T-helper 1 cell treated with Interleukin-12 subunit alpha and Interleukin-12 subunit beta and Interleukin-4 antibody, amounts not matched to agents 30 μg/mL and 1 μg/mL, for 36 hours (primary cell): Measurements from ENCODE around the gene LIN7A.
"Not testable (repeated sequence)": the region's sequence is repeated elsewhere in the genome, so short reads cannot be mapped to it uniquely, and the experiment has no call there.

Source experiments
- H3K27ac Mint-ChIP-seq: one replicate; pipeline ENCODE4 v1.8.0; 2021; ENCODE audit warnings: mild to moderate bottlenecking, mixed read lengths
- H3K27me3 Mint-ChIP-seq: one replicate; pipeline ENCODE4 v1.8.0; 2021; ENCODE audit warnings: low read depth, mixed read lengths
- H3K36me3 Mint-ChIP-seq: one replicate; pipeline ENCODE4 v1.8.0; 2021; ENCODE audit warnings: low read depth, mixed read lengths
- H3K4me1 Mint-ChIP-seq: one replicate; pipeline ENCODE4 v1.8.0; 2021; ENCODE audit warnings: low read depth, mixed read lengths
- H3K4me3 Mint-ChIP-seq: one replicate; pipeline ENCODE4 v1.8.0; 2021; ENCODE audit warnings: mild to moderate bottlenecking, moderate library complexity, mixed read lengths
- H3K9me3 Mint-ChIP-seq: one replicate; pipeline ENCODE4 v1.8.0; 2021; ENCODE audit warnings: mixed read lengths

The LIN7A gene

GRCh38 chr12:80894179-80894578 is 43.6 kb downstream of the LIN7A start:
- Mint-ChIP-seq H3K4me1 (no peaks in the 10 kb centered on the region), H3K4me3 (no peak overlapping the region), H3K27me3 (no peaks in the 10 kb centered on the region), H3K9me3 (no peaks in the 10 kb centered on the region), H3K36me3 (no peaks in the 10 kb centered on the region), H3K27ac (no peak overlapping the region)

DNA sequence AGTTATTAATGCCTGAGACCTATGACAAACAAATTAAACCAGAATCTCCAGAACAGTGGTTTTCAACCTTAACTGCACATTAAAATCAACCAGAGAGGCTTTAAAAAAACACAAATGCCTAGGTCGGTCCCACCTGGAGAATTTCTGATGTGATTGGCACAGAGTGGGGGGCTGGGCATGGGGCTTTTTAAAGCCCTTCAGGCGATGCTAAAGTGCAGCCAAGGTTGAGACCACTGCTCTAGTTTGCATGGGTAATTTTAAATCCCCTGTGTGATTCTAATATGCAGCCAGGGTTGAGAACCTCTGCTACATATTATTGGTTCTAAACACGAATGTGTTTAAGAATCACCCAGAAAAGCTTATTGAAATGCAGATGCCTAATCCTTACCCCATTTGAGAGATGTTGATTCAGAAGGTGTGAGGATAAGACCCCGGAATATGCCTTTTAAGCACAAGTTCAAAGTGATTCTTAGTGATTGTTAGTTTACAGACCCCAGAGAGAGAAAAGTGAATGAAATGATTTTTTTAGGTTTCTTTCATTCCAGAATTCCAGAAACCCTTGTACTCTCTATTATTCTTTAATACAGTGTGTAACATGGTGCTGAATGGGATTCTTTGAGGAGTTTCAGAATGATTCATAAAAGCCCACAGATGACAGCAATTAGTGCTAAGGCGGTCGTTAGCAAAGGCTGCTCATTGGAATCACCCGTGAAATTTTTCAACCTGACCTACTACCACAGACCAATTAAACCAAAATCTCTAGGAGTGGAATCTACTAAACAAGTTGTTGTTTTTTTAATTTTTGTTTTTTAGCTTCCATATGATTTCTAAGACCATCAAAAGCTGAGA is 44.9 kb downstream of the LIN7A start:
- Mint-ChIP-seq H3K9me3 (no peaks in the 10 kb centered on the region), H3K36me3 (no peaks in the 10 kb centered on the region), H3K4me3 (no peak overlapping the region), H3K27me3 (no peaks in the 10 kb centered on the region), H3K4me1 (no peaks in the 10 kb centered on the region), H3K27ac (no peak overlapping the region)

DNA sequence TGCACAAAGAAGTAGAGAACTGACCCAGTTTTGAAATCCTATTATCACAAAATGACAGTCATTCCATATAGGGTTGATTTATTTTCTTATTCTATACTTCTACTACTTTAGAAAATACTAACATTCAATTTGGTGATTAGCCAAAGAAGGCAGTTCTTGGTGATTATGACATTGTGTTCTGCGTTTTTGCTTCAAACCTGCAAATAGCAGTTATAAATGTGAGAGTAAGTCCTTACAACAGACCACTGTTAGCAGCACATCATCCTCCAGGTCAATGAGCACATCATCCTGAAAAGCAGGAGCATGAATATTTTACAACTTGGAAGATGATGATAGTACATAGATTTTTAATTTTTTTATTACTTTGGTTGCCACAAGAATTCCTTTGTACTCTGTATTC is 53.1 kb downstream of the LIN7A start:
- Mint-ChIP-seq H3K27me3 (no peaks in the 10 kb centered on the region), H3K4me1 (no peaks in the 10 kb centered on the region), H3K27ac (no peak overlapping the region), H3K4me3 (no peak overlapping the region), H3K9me3 (peaks cover 4% of the 10 kb centered on the region), H3K36me3 (no peaks in the 10 kb centered on the region)

DNA sequence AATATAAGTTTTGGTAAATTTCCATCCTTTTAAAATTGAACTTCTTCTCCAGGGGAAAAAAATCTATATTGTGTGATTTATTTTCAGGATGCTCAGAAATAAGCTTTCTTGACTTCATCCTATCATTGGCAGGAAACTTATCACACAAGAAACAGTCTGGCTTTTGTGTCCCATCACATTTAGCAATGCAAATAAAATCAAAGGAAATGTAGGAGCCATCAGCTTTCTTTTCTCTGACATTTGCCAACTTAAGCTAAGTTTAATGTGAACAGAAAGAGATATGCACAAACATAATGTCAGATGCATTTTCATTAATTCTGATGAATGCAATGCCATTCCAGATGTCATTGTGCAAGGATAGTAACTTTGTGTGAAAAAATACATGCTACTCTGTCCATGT is 56.6 kb downstream of the LIN7A start:
- H3K9me3 Mint-ChIP-seq = peaks cover 6% of the 10 kb centered on the region
- H3K4me1 Mint-ChIP-seq = no peaks in the 10 kb centered on the region
- no peaks in the 10 kb centered on the region for H3K36me3 Mint-ChIP-seq
- no peak overlapping the region for H3K27ac Mint-ChIP-seq
- H3K27me3 Mint-ChIP-seq = no peaks in the 10 kb centered on the region
- H3K4me3 Mint-ChIP-seq = no peak overlapping the region

DNA sequence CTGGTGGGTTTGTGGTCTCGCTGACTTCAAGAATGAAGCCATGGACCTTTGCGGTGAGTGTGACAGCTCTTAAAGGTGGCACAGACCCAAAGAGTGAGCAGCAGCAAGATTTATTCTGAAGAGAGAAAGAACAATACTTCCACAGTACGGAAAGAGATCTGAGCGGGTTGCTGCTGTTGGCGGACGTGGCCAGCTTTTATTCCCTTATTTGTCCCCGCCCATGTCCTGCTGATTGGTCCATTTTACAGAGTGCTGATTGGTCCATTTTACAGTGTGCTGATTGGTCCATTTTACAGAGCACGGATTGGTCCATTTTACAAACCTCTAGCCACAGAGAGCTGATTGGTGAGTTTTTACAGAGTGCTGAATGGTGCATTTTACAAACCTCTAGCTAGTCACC is 59.3 kb downstream of the LIN7A start:
- not testable (repeated sequence) for H3K4me1 Mint-ChIP-seq

GRCh38 chr12:80877721-80878265 is 59.9 kb downstream of the LIN7A start:
- H3K36me3 Mint-ChIP-seq = no peaks in the 10 kb centered on the region
- peaks cover 7% of the 10 kb centered on the region for H3K9me3 Mint-ChIP-seq
- no peaks in the 10 kb centered on the region for H3K27me3 Mint-ChIP-seq
- no peak overlapping the region for H3K27ac Mint-ChIP-seq
- no peaks in the 10 kb centered on the region for H3K4me1 Mint-ChIP-seq
- no peak overlapping the region for H3K4me3 Mint-ChIP-seq

More for the DNA sequence above, 59.3 kb downstream of the LIN7A start:
- H3K27ac Mint-ChIP-seq, H3K36me3 Mint-ChIP-seq, H3K4me3 Mint-ChIP-seq, H3K27me3 Mint-ChIP-seq: not testable (repeated sequence)
- H3K9me3 Mint-ChIP-seq = peaks cover 11% of the 10 kb centered on the region

DNA sequence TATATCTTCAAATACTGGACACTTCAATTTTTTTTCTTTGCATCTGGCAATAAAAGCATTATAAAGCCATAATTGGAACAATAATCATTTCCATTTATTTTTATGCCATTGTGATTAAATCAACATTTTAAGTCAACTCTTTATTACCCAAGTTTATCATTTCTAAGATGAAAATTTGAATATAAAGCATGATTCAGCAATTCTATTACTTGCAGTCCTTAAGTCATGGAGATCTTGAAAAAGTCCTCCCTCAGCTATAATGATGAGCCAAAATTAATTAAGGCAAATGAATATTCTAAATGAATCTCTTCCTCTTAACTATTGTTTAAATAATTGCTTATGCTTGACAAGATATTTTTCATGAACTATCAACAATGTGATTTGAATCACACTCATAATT is 65.7 kb downstream of the LIN7A start:
- no peaks in the 10 kb centered on the region for H3K4me1 Mint-ChIP-seq
- H3K4me3 Mint-ChIP-seq = no peak overlapping the region
- peaks cover 7% of the 10 kb centered on the region for H3K9me3 Mint-ChIP-seq
- no peaks in the 10 kb centered on the region for H3K27me3 Mint-ChIP-seq
- H3K36me3 Mint-ChIP-seq = no peaks in the 10 kb centered on the region
- no peak overlapping the region for H3K27ac Mint-ChIP-seq

DNA sequence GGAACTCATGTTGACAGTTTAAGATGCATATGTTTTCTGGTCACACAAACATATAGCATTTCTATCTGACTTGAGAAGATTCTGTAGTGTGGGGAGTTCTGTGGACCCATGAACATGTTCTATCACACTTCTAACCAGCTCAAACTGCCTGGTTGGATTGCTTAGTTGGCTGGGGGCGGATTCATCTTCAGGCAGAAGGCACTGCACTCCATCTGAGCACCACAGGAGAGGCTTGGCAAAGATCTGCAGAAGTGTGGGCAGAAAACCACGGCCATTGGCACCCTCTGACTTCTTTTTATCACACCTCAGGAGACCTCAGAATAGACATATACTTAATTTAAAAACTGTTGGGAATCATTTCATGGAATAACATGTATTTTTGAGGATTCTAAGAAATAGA is 68.5 kb downstream of the LIN7A start:
- Mint-ChIP-seq H3K27ac (no peak overlapping the region), H3K36me3 (no peaks in the 10 kb centered on the region), H3K9me3 (peaks cover 2% of the 10 kb centered on the region), H3K27me3 (no peaks in the 10 kb centered on the region), H3K4me1 (no peaks in the 10 kb centered on the region), H3K4me3 (no peak overlapping the region)

DNA sequence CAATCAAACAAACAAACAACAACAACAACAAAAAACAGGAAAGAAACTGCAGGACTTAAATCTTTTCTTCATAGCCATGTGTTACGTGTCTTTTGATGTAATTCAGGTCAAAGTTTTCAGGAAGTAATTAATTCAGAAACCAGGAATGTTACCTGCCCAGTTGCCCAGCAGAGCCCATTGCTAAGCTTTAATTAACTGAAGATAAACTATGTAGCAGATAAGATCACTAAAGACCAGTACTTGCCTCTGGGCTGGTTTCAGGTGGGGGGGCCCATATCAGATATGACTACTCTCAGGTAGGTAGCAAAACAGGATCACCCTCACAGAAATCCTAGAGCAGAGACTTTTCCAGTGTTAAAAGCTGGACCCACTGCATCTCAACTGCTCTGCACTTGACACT is 69.2 kb downstream of the LIN7A start:
- Mint-ChIP-seq H3K9me3 (no peaks in the 10 kb centered on the region), H3K4me1 (no peaks in the 10 kb centered on the region), H3K36me3 (no peaks in the 10 kb centered on the region), H3K27ac (no peak overlapping the region), H3K4me3 (no peak overlapping the region), H3K27me3 (no peaks in the 10 kb centered on the region)

DNA sequence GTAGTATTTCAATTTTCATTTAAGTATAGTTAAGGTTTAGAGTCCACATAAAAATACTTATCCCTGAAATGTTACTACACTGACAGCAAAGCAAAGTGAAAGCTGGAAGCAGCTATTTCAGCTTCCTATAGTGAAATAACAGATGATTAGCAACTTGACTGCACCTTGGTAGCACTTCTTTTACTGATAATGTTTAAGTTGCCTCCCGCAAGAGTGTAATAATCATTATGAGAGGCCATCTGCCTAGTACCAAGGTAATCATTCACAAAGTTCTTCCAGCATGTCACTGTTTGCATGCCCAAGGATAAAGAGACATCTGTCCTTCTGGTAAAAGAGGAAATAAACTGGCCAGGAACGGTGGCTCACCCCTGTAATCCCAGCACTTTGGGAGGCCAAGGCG is 69.8 kb downstream of the LIN7A start:
- no peaks in the 10 kb centered on the region for H3K36me3 Mint-ChIP-seq
- no peaks in the 10 kb centered on the region for H3K9me3 Mint-ChIP-seq

DNA sequence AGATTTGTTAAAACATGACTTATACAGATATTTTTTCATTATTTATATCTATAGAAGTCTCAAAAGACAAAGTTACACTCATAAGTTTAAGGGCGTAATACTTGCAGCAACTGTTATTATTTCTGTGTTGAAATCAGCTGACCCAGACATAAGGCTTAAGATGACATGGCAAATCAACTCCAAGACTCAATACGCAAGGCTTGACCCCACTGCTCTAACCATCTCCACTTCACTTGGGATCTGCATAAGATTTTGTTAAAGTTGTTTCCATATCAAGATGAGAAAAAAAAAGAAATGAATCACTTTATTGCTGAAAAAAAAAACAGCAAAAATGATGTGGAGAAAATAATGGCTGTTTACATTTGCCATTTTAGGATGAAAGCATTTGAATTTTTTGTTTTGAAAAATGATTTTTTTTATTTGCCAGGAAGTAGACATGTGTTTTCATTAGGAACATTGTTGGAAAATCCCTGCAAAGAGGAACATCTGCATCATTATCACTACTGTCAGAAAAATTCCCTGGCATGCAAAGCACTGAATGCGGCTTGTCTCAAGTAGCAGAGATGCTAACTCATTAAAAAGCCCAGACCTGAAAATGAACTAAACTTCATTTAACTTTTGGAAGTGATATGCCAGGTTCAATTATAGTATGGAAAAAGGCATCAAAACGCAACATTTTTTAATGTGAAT is 73.5 kb downstream of the LIN7A start:
- Mint-ChIP-seq H3K9me3 (no peaks in the 10 kb centered on the region), H3K27me3 (no peaks in the 10 kb centered on the region), H3K4me1 (no peaks in the 10 kb centered on the region), H3K36me3 (no peaks in the 10 kb centered on the region), H3K27ac (no peak overlapping the region), H3K4me3 (no peak overlapping the region)

More for the DNA sequence above, 69.8 kb downstream of the LIN7A start:
- H3K4me1 Mint-ChIP-seq = no peaks in the 10 kb centered on the region
- no peak overlapping the region for H3K27ac Mint-ChIP-seq
- no peak overlapping the region for H3K4me3 Mint-ChIP-seq
- H3K27me3 Mint-ChIP-seq = no peaks in the 10 kb centered on the region

GRCh38 chr12:80862531-80862930 is 75.2 kb downstream of the LIN7A start:
- H3K4me3 Mint-ChIP-seq = no peak overlapping the region
- H3K9me3 Mint-ChIP-seq = no peaks in the 10 kb centered on the region
- no peaks in the 10 kb centered on the region for H3K27me3 Mint-ChIP-seq
- H3K27ac Mint-ChIP-seq = no peak overlapping the region
- H3K36me3 Mint-ChIP-seq = no peaks in the 10 kb centered on the region
- no peaks in the 10 kb centered on the region for H3K4me1 Mint-ChIP-seq

DNA sequence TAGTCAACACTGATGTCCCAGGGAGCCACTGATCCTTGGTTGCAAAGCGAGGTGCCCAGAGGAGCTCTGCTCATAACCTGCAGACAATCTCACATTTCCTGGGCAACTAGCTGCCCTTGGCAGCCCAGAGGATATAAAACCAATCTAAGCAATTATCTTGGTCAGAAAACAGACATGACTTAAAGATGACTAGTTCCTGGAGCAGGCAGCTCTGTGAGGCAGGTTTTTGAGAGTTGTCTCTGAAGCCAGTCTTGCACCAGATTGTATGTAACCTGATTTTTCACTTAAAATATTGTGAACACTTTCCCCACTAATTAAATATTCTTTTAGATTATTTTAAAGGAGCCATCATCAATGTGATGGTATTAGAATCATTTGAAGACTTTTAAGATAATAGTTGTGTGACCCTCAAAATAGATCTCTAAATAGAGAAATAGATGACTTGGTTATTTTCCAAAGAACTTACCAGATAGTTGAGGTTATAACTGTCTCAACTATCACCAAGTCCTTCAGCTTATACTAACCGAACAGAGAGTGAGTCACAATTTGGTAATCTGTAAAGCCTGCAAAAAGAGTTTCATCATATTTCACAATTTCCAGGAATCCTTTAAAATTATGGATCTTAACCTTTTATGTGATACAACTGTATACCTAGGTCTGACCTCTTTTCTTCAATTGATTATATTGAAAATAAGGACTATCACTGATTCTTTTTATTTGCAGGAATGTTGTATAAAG is 75.9 kb downstream of the LIN7A start:
- H3K4me3 Mint-ChIP-seq = no peak overlapping the region
- H3K27me3 Mint-ChIP-seq = no peaks in the 10 kb centered on the region
- no peaks in the 10 kb centered on the region for H3K36me3 Mint-ChIP-seq
- no peaks in the 10 kb centered on the region for H3K4me1 Mint-ChIP-seq
- H3K27ac Mint-ChIP-seq = no peak overlapping the region
- no peaks in the 10 kb centered on the region for H3K9me3 Mint-ChIP-seq

GRCh38 chr12:80860928-80861327 is 76.8 kb downstream of the LIN7A start:
- no peaks in the 10 kb centered on the region for H3K9me3 Mint-ChIP-seq
- H3K27me3 Mint-ChIP-seq = no peaks in the 10 kb centered on the region
- no peak overlapping the region for H3K27ac Mint-ChIP-seq
- H3K4me3 Mint-ChIP-seq = no peak overlapping the region
- no peaks in the 10 kb centered on the region for H3K36me3 Mint-ChIP-seq
- H3K4me1 Mint-ChIP-seq = no peaks in the 10 kb centered on the region
